ENCODE data around the gene ARHGEF2. TPM values are rescaled to one million over a fixed set of nuclear protein-coding genes. Genes with fewer than 3 reads are reported as not detected.

The ARHGEF2 gene
- total RNA-seq, 4 donors from 2014 or later, result 47.4 to 80.1 (median 66.6) TPM

- no peaks in the 10 kb centered on the region for H3K27me3 ChIP-seq
- TF ChIP-seq, protein P1, sequence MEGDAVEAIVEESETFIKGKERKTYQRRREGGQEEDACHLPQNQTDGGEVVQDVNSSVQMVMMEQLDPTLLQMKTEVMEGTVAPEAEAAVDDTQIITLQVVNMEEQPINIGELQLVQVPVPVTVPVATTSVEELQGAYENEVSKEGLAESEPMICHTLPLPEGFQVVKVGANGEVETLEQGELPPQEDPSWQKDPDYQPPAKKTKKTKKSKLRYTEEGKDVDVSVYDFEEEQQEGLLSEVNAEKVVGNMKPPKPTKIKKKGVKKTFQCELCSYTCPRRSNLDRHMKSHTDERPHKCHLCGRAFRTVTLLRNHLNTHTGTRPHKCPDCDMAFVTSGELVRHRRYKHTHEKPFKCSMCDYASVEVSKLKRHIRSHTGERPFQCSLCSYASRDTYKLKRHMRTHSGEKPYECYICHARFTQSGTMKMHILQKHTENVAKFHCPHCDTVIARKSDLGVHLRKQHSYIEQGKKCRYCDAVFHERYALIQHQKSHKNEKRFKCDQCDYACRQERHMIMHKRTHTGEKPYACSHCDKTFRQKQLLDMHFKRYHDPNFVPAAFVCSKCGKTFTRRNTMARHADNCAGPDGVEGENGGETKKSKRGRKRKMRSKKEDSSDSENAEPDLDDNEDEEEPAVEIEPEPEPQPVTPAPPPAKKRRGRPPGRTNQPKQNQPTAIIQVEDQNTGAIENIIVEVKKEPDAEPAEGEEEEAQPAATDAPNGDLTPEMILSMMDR (IDR thresholded peaks at IDR 0.05), result no peak
- TF ChIP-seq POLR2A (IDR thresholded peaks at IDR 0.05), result no peak
- DNase-seq, result no peak
- H3K4me3 ChIP-seq (replicated peaks in 1 of 3), result peak overlapping the region in 1 of 3 donors; percentile 8
- intact Hi-C loops (cut with DNase I), result no loop called here
- 28 to 32% methylated on average over 2 of the region's 2 CpGs for WGBS, 2 donors
- H3K27ac ChIP-seq, result peak overlapping the region; percentile 67 to 82 (median 72)
- H3K9me3 ChIP-seq, result no peaks in the 10 kb centered on the region
- H3K36me3 ChIP-seq, result peaks cover 3 to 5% of the 10 kb centered on the region in 2 donors
- peaks cover 27 to 40% of the 10 kb centered on the region in 2 donors for H3K4me1 ChIP-seq
These were observed 25.5 kb upstream of the ARHGEF2 start for GRCh38 chr1:156003923-156004188.

GRCh38 chr1:156002188-156002911, 24.0 kb upstream of the ARHGEF2 start:
- peak; percentile 59 to 61 for DNase-seq
- H3K9me3 ChIP-seq, result no peaks in the 10 kb centered on the region
- peak overlapping the region; percentile 67 to 82 (median 72) for H3K27ac ChIP-seq
- no peak overlapping the region for H3K4me3 ChIP-seq (replicated peaks in 1 of 3)
- intact Hi-C loops (cut with DNase I), result no loop called here
- TF ChIP-seq, protein P1 (IDR thresholded peaks at IDR 0.05), result no peak
- no peak for TF ChIP-seq POLR2A (IDR thresholded peaks at IDR 0.05)
- peaks cover 24 to 38% of the 10 kb centered on the region in 2 donors for H3K4me1 ChIP-seq
- H3K27me3 ChIP-seq, result no peaks in the 10 kb centered on the region
- WGBS, 2 donors, result 34 to 52% methylated on average over 3 of the region's 3 CpGs
- H3K36me3 ChIP-seq, result no peaks in the 10 kb centered on the region

DNA sequence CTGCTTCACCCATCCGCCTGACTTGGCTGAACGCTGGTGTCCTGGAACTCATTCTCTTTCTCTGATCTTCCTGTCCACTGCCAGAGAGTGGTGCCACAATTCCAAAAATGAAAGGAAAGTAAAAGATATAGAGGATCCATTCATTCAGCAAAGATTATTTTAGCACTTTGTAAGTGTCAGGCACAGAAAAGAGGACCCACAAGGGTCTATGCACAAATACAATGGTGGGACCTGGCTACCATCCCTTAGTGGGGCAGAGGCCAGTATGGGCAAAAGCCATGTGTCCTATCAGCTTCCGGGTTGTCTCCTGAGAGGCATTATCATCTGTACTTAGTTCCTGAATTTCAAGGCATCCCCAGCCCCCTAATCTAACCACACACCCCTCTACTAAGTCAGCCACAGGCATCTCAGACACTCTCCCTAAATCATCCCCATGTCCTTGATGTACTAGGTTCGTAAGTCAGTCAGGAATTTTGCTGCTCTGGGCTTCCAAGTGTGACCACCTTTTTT, 23.4 kb upstream of the ARHGEF2 start:
- intact Hi-C loops (cut with DNase I), result no loop called here
- H3K4me3 ChIP-seq (replicated peaks in 1 of 3), result no peak overlapping the region
- WGBS, 2 donors, result 23 to 27% methylated on average over 4 of the region's 4 CpGs

GRCh38 chr1:156001021-156001661, 22.8 kb upstream of the ARHGEF2 start:
- Histone ChIP-seq H3K4me1 (peaks cover 24 to 38% of the 10 kb centered on the region in 2 donors), H3K4me3 (replicated peaks in 1 of 3) (no peak overlapping the region), H3K9me3 (no peaks in the 10 kb centered on the region), H3K27ac (peak overlapping the region; percentile 42 to 82 (median 46)), H3K27me3 (no peaks in the 10 kb centered on the region), H3K36me3 (no peaks in the 10 kb centered on the region)
- TF ChIP-seq POLR2A (IDR thresholded peaks at IDR 0.05), result no peak
- TF ChIP-seq, protein P1 (IDR thresholded peaks at IDR 0.05), result no peak
- no peak for DNase-seq
- intact Hi-C loops (cut with DNase I), result no loop called here
- 47 to 51% methylated on average over 10 of the region's 10 CpGs for WGBS, 2 donors

More for the DNA sequence above, 23.4 kb upstream of the ARHGEF2 start:
- Histone ChIP-seq H3K27ac (peak overlapping the region; percentile 67 to 82 (median 72)), H3K4me1 (peaks cover 24 to 38% of the 10 kb centered on the region in 2 donors), H3K36me3 (no peaks in the 10 kb centered on the region), H3K27me3 (no peaks in the 10 kb centered on the region), H3K9me3 (no peaks in the 10 kb centered on the region)
- no peak for TF ChIP-seq POLR2A (IDR thresholded peaks at IDR 0.05)
- TF ChIP-seq, protein P1 (IDR thresholded peaks at IDR 0.05), result peak in 1 of 6 experiments; percentile 20
- no peak for DNase-seq

DNA sequence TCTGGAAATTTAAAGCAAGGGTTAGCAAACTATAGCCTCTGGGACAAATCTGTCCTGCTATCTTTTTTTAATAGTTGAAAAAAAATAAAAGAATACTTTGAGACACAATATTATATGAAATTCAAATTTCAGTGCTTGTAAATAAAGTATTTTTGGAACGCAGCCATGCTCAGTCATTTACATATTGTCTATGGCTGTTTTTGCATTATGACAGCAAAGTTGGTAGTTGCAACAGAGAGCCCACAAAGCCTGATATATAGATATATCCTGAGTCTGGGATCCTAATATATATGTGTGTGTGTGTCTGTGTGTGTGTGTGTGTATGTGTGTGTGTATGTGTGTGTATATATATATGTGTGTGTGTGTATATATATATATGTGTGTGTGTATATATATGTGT, 21.6 kb upstream of the ARHGEF2 start:
- Histone ChIP-seq H3K27ac (no peak overlapping the region), H3K9me3 (no peaks in the 10 kb centered on the region), H3K4me1 (peaks cover 24 to 38% of the 10 kb centered on the region in 2 donors), H3K36me3 (no peaks in the 10 kb centered on the region), H3K27me3 (no peaks in the 10 kb centered on the region), H3K4me3 (replicated peaks in 1 of 3) (no peak overlapping the region)
- TF ChIP-seq, protein P1 (IDR thresholded peaks at IDR 0.05), result no peak
- TF ChIP-seq POLR2A (IDR thresholded peaks at IDR 0.05), result no peak
- intact Hi-C loops (cut with DNase I), result no loop called here
- no peak for DNase-seq
- 93 to 96% methylated on average over 1 of the region's 1 CpG for WGBS, 2 donors

Measured in thyroid gland (tissue), 4 donors.